Heart right ventricle (tissue), 16 donors: Measurements from ENCODE around the gene C14orf119. TPM values are rescaled to one million over a fixed set of nuclear protein-coding genes. Genes with fewer than 3 reads are reported as not detected.

Source experiments
- ATAC-seq, 8 donors: fragments of 200-7000 bp; cut with Tn5 transposase; one replicate each; pipeline ENCODE4 v1.9.1; 2020; ENCODE audit warnings: mild to moderate bottlenecking in 8 of 8, moderate library complexity in 8 of 8, moderate number of reproducible peaks in 1 of 8
- DNase-seq, 2 donors: peaks; one replicate each; pipeline ENCODE4 v3.0.0-alpha.2; 2020
- H3K27ac ChIP-seq, 10 donors: fragments of 200-600 bp; sonication (generic) in 2 of 10; one replicate each; pipeline versions ENCODE4 v1.5.0 to v1.8.0; 2020 to 2022; ENCODE audit warnings: mild to moderate bottlenecking in 3 of 10
- H3K27me3 ChIP-seq, 7 donors: fragments of 200-600 bp; one replicate each; pipeline ENCODE4 v1.8.0; 2021 to 2022; ENCODE audit warnings: mild to moderate bottlenecking in 2 of 7
- H3K36me3 ChIP-seq, 9 donors: fragments of 200-600 bp; sonication (generic) in 1 of 9; one replicate each; pipeline versions ENCODE4 v1.5.0 to v1.8.0; 2020 to 2022; ENCODE audit warnings: mild to moderate bottlenecking in 2 of 9
- H3K4me1 ChIP-seq, 9 donors: fragments of 200-600 bp; sonication (generic) in 1 of 9; one replicate each; pipeline versions ENCODE4 v1.5.0 to v1.8.0; 2020 to 2022; ENCODE audit warnings: mild to moderate bottlenecking in 4 of 9
- H3K4me3 ChIP-seq, 10 donors: fragments of 200-600 bp; sonication (generic) in 2 of 10; one replicate each; pipeline versions ENCODE4 v1.5.0 to v1.8.0; 2020 to 2022; ENCODE audit warnings: mild to moderate bottlenecking in 7 of 10, moderate library complexity in 2 of 10
- H3K9me3 ChIP-seq, 11 donors: fragments of 200-600 bp in 10 of 11; sonication (generic) in 2 of 11; one replicate each; pipeline versions ENCODE4 v1.5.0 to v1.8.0; 2013 to 2022; ENCODE audit warnings: mild to moderate bottlenecking in 2 of 11, control low read depth in 1 of 11, moderate library complexity in 1 of 11
- CTCF ChIP-seq, 9 donors: fragments of 200-600 bp; sonication (generic) in 2 of 9; IDR thresholded peaks; one replicate each; pipeline versions ENCODE4 v1.5.0 to v1.8.0; 2021 to 2022; ENCODE audit warnings: antibody characterized with exemption in 9 of 9, mild to moderate bottlenecking in 5 of 9, moderate library complexity in 1 of 9
- WGBS, 2 donors: extraction: QIAGEN DNeasy Blood & Tissue Kit; methylation state at CpG; one replicate each; pipeline ENCODE4 v1.1.7; 2013; ENCODE audit warnings: inconsistent platforms in 1 of 2; 5-methylcytosine and 5-hydroxymethylcytosine counted together
- intact Hi-C, 10 donors: fragments of 100-400 bp; cut with DNase I; formaldehyde crosslinking; loops; one replicate each; pipeline versions ENCODE4 v1.11.1 to v1.14.2; 2022
- polyA plus RNA-seq, 2 donors: library from polyadenylated mRNA; stranded (reverse); fragments of 200-250 nt; gene quantifications; one replicate each; pipeline ENCODE4 v1.2.3, GENCODE V29; 2013
- total RNA-seq, 10 donors: library from RNA; stranded (reverse); fragmentation: NEBNext Ultra II Directional in 3 of 10; extraction: Animal tissue kit (Norgen Biotek cat#: 25700) in 3 of 10; gene quantifications; one replicate each; pipeline versions ENCODE4 v1.2.1 to v1.2.4, GENCODE V29; 2021 to 2023
- donor health status: Arrhythmogenic right ventricular cardiomyopathy.
- donor health status: ischemic (EF 13 %, LVEDD 7.1; RV severe dilation, severe dysfunction).
- donor health status: healthy with polysubstance abuse.
- donor health status: DM: no; HTN: yes; CAD: no.
- donor health status: DM: no; HTN: no; CAD: no.
- donor health status: ischemic (EF 25% LVEDD 6.9; RV normal size, moderate dysfunction).
- donor health status: ischemic (EF 25% LVEDD 5.7; RV mildly dilated, moderate dysfunction).
- donor health status: healthy.
- donor health status: DM: yes; HTN: yes; CAD: no.
- donor health status: Ischemic cardiomyopathy.
- donor health status: ischemic (EF 35%, LVEDD 5.7; RV mildly dilated, moderate dysfunction).
- donor health status: nonischemic (EF 11% LVEDD 7.7; RV severe dilation, severe dysfunction).
- donor health status: DM: yes; HTN: yes; CAD: no.
- donor health status: PGD.
- donor health status: ischemic (EF 29% LVEDD 5.4; RV normal size, mild dysfunction).
- donor health status: nonischemic (EF 23%, LVEDD 6.1; RV moderate dilation, normal function).

C14orf119 gene
- total and polyA plus RNA-seq, 12 donors: 9.8 to 43.3 (median 28.4) TPM

DNA sequence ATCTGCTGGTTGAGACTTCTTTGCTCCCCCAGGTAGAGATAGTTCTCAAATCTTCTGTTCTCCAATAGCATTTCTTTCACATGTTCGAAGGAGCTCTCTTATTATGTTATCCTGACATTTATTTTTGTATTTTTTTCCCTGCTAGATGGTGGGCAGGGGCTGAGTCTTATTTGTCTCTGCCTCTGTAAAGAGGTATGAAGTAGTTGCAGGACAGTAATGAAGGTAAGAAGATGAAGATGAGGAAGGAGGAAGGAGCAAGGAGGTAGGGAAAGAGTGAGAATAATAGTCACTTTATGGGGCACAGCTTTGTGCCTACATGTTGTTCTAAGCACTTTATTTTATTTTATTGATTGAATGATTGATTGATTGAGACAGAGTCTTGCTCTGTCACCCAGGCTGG lies 14.5 kb downstream of the C14orf119 start:
- no peak for ATAC-seq
- 86 to 95% methylated on average over 1 of the region's 1 CpG for WGBS, 2 donors
- no peak overlapping the region for H3K27ac ChIP-seq
- intact Hi-C loops: loop anchor here in 3 of 10 donors (2.0 to 5.0 kb wide), 2 partner anchors 41 to 42 kb away; no protein-coding TSS in a partner anchor
- no peaks in the 10 kb centered on the region for H3K36me3 ChIP-seq
- no peaks in the 10 kb centered on the region for H3K9me3 ChIP-seq
- no peak overlapping the region for H3K4me3 ChIP-seq
- peaks cover 0 to 35% (median 6%) of the 10 kb centered on the region in 9 donors for H3K4me1 ChIP-seq
- no peak for DNase-seq
- TF ChIP-seq CTCF (IDR thresholded peaks at IDR 0.05): no peak
- peaks cover 0 to 23% (median 7%) of the 10 kb centered on the region in 7 donors for H3K27me3 ChIP-seq

GRCh38 chr14:23110579-23111365 lies 15.5 kb downstream of the C14orf119 start:
- intact Hi-C loops: loop anchor here in 1 of 10 donors (2.0 kb wide), 1 partner anchor 42 kb away; no protein-coding TSS in a partner anchor
- H3K4me3 ChIP-seq: no peak overlapping the region
- no peaks in the 10 kb centered on the region for H3K9me3 ChIP-seq
- WGBS, 2 donors: 59 to 67% methylated on average over 5 of the region's 5 CpGs
- peaks cover 0 to 36% (median 1%) of the 10 kb centered on the region in 9 donors for H3K4me1 ChIP-seq
- ATAC-seq (no peak), DNase-seq (no peak)
- H3K27ac ChIP-seq: no peak overlapping the region
- no peak for TF ChIP-seq CTCF (IDR thresholded peaks at IDR 0.05)
- H3K27me3 ChIP-seq: peaks cover 0 to 24% (median 7%) of the 10 kb centered on the region in 7 donors
- no peaks in the 10 kb centered on the region for H3K36me3 ChIP-seq

GRCh38 chr14:23112359-23113178 lies 17.3 kb downstream of the C14orf119 start:
- WGBS, 2 donors: 48 to 51% methylated on average over 12 of the region's 12 CpGs
- TF ChIP-seq CTCF (IDR thresholded peaks at IDR 0.05): no peak
- peaks cover 0 to 32% (median 0%) of the 10 kb centered on the region in 9 donors for H3K4me1 ChIP-seq
- H3K4me3 ChIP-seq: no peak overlapping the region
- H3K27me3 ChIP-seq: peaks cover 0 to 27% (median 7%) of the 10 kb centered on the region in 7 donors
- intact Hi-C loops: no loop called here
- no peak for DNase-seq
- peak in 2 of 8 donors; percentile 34 to 42 for ATAC-seq
- H3K27ac ChIP-seq: peak overlapping the region in 1 of 10 donors; percentile 42
- H3K36me3 ChIP-seq: no peaks in the 10 kb centered on the region
- no peaks in the 10 kb centered on the region for H3K9me3 ChIP-seq

DNA sequence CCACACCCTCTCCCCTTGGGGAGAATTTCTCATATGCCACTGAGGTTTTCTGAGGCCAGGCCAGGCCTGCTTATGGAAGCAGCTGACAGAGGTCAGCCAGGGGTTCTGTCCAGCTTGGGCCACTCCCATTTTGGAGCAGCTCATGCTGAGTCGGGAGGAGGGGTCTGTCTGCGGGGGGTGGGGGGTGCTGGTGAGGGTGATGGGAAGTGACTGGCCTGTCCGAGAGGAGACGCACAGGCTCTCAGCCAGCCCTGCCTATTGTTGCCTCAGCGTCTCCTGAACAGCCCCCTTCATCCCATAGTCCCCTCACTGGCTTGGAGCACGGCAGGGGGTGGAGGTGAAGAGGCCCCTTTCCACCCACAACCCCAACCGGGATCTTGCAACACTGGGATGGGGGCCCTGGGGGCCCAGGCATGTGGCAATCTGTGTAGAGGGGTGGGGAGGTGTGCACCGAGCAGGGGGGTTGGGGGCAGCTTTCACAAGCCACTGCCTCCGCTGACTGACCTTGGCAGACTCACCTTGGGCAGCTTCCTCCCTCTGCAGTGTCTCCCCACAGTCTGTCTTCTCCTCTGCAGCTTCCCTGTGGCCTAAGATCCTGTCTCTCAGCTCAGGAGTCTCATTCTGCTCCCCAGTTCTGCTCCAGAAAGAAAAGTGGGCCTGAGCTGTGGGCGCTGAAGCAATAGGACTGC lies 18.3 kb downstream of the C14orf119 start:
- ATAC-seq (peak in 6 of 8 donors; percentile 6 to 41 (median 20)), DNase-seq (no peak)
- 37 to 59% methylated on average over 10 of the region's 10 CpGs for WGBS, 2 donors
- Histone ChIP-seq H3K4me3 (no peak overlapping the region), H3K36me3 (no peaks in the 10 kb centered on the region), H3K4me1 (peaks cover 0 to 36% (median 0%) of the 10 kb centered on the region in 9 donors), H3K27ac (peak overlapping the region in 1 of 10 donors; percentile 42), H3K9me3 (no peaks in the 10 kb centered on the region), H3K27me3 (peaks cover 0 to 29% (median 7%) of the 10 kb centered on the region in 7 donors)
- no peak for TF ChIP-seq CTCF (IDR thresholded peaks at IDR 0.05)
- intact Hi-C loops: no loop called here
